Activated CD8-positive, alpha-beta memory T cell treated with anti-CD3 and anti-CD28 coated beads, Interleukin-2, amount 50 U/mL, for 24 hours (primary cell): ENCODE measurements around the gene SLC16A8.

Experiments
- DNase-seq: peaks from one replicate; pipeline ENCODE4 v3.0.0-alpha.2; 2020; ENCODE audit errors: extremely low read depth

Gene SLC16A8

DNA sequence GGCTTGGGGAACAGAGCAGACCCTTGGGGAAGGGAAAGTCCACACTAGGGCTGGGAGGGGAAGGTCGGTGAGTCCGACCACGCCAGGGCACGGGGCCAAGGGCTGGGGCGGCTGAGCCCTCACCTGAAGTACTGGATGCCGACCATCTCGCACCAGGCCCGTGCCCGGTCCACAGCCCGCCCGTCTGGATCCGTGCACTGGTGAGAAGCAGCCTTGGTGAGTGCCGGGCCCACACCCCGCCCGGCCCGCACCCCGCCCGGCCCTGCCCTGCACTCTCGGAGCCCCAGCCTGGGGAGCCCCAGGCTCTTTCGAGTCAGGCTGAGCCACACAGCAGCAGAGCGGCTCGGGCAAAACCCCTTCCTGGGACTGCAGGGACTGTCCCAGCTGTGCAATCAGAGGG is 28.4 kb upstream of the SLC16A8 start:
- DNase-seq, result no peak

DNA sequence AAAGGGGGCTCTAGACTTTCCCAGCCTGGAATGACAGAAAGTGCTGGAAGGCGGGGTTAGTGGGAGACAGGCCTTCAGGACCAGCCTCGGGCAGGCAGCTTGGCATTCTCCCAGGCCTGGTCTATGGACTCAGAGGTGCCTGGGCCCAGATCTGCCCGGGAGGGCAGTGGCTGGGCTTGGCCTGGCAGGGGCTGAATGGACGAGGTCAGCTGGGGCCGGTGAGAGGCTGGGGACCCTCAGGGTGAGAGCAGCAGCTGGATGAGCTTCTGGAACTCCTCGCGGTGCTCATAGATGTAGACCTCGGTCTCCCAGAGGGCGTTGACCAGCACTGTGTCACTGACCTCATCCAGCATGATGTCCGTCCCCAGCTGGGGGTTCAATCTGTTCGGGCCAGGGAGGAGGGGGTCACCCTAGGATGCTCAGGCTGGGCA is 28.0 kb upstream of the SLC16A8 start:
- no peak for DNase-seq

DNA sequence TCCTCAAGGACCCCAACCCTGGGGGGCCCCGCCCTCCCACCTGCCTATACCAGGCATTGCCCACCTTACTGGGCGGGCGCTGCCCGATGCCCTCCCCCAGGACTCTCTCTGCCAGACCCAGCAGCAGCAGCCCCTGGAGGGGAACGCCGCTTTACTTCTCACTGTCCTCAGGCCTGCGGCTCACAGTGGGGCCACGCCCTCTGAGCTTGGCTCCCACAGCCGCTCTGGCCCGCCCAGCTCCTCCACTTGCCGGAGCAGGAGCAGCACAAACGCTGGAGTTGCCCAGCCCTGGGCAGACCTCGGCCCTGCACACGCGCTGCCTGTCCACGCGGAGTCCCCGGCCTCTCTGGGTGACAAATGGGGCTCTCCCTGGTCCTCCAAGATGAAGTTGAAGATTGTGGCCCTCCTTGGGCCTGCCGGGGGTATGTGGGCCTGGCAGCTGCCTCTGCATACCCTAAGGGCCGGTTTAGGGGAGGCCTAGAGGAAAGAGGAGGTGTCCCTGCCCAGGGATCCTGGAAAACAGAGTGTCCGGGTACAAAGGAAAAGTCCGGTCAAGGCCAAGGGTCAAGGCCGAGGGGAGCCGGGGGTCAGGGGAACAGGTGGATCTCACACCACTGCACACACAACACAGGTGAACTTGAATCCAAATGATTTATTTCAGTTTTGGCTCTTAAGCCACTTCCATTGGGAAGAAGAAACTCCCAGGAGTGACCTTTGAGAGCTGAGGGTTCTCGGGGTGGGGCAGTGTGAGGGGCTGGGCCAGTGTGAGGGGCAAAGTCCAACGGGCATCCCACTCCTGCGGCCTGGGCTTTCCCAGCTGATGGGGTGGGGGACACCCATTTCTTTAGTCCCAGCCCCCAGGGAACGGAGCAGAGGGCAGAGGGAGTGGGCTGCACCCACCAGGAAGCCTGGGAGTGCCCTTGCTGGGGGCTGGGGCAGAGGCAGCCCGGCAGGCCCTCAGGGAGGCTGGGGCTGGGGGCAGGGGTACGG is 27.2 kb upstream of the SLC16A8 start:
- no peak for DNase-seq

DNA sequence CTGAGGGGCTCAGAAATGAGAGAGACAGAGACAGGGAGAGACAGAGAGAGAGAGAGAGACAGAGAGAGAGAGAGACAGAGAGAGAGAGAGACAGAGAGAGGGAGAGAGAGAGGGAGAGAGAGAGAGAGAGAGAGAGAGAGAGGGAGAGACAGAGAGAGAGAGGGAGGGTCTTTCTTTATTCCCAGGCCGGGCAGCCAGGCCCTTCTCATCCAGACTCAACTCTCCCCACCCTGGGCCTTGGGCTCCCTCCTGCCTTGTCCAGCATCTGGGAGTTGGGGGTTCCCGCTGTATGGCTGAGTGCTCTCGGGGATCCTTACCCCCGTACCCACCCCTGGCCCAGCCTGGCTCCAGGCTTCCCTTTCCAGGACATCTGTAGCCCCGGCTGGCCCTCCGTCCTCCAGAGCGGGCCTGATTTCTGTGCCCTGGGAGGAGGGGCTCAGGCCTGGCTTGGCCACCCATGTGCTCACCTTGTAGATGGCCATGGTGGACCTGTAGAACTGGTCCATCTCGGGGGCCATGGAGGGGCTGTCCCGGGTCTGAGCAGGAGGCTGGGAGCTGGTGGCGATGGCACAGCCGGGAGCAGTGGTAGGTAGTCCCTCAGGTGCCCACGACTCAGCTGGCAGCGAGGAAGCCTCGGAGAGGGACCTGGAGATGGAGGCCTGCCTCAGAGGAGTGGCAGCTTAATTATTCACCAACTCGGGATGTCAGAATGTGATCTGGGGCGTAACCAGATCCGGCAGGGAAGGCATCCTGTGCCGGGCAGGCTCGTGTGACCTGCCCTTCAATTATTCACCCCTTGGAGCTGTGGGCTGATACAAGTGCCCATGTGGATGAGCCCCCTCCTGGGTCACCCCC is 26.3 kb upstream of the SLC16A8 start, which contains the start of gene BAIAP2L2:
BAIAP2L2 (minus strand) TSS at position 677 of the 855 bp plus-strand sequence; CDS start at position 518, 159 bp downstream.
- DNase-seq, result no peak

DNA sequence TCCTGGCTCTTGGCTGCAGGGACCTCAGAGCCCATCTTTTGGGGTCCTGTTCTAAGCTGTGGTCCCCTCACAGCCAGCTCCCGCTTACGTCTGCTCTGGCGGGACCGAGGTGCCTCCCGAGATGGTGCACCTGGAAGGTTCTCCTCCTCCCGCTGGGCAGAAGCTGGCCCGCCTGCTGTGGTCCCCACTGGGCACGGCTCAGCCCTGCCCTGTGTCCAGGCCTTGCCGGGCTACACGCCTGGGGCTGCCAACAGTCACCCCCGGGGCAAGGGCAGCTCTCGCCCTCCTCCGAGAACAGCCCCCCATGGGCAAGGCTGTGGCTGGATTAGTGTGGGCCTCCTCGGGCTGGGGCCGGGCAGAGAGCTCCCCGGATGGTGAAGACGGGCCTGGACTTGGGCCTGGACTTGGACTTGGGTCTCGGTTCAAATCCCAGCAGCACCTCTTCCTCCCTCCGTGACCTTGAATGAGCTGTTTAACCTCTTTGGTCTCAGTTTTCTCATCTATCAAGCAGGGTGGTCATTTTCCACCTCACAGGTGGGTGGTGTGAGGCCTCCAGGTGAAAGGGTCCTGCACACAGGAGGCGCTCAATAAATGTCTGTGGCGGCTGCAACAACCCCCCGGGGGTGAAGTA is 25.5 kb upstream of the SLC16A8 start:
- no peak for DNase-seq

DNA sequence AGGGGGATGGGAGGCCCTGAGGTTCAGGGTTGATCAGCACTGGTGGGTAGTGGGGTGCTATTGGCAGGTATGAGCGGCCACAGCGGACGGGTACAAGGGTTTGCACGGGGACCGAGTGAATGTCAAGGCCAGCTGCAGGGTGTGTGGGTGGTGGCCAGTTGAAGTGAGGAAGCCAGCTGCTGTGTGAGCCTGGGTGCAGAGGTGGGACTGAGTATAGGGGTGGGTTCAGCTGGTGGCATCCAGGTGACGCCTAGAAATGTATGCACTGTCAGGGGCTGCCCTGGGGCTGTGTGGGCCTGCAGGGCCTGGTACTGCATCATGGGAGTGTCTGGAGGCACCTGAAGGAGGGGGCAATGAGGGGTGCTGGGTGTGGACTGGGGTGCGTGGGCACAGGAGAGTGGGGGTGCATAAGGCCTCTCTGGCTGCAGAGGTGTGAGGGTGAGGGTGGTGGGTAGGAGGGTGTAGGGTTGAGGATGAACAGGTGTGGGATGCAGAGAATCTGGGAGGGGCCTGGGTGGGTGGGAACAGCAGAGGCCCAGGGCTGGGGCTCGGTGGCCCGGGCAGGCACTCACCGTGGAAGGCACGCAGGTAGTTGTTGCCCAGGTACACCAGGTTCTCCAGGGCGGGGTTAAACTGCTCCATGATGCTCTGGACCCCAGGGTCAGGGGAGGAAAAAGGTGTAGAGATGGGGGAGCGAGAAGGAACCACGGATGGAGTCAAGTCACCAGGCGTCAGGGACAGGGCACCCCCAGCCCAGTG is 24.8 kb upstream of the SLC16A8 start:
- DNase-seq, result no peak

DNA sequence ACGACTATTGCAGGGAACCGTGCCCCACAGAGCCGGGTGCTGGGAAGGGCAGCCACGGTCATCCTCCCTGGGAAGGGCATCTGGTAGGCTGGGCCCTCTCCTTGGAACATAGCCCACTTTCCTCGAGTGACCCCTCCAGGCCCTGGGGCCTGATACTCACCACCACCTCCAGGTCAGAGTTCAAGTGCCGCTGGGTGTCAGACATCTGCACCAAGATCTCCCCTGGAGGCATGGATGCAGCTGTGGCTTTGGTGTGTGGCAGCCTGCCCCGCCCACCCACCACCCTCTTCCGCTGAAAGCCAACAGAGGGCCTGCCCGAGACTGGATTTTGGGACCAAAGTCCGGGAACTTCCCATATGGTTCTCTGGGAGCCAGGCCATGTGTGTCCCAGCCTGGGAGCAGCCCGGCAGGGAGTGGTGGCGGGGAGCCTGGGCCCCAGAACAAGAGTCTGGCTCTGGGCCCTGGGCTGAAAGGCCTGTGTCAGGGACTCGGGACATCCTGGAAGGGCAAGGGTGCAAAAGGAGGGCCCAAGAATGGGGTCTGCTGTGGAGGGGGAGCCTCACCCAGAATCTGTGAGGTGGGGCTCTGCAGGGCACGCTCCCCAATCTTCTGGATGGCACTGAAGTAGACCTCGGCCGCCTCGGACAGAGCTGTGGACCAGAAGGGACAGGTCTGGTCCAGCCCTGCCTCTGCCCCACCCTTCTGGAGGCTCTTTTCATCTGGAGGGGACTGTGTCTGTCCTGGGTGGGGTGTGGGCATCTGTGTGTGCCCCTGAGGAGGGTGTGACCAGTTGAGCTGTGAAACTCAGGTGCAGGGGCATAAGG is 23.9 kb upstream of the SLC16A8 start:
- no peak for DNase-seq

DNA sequence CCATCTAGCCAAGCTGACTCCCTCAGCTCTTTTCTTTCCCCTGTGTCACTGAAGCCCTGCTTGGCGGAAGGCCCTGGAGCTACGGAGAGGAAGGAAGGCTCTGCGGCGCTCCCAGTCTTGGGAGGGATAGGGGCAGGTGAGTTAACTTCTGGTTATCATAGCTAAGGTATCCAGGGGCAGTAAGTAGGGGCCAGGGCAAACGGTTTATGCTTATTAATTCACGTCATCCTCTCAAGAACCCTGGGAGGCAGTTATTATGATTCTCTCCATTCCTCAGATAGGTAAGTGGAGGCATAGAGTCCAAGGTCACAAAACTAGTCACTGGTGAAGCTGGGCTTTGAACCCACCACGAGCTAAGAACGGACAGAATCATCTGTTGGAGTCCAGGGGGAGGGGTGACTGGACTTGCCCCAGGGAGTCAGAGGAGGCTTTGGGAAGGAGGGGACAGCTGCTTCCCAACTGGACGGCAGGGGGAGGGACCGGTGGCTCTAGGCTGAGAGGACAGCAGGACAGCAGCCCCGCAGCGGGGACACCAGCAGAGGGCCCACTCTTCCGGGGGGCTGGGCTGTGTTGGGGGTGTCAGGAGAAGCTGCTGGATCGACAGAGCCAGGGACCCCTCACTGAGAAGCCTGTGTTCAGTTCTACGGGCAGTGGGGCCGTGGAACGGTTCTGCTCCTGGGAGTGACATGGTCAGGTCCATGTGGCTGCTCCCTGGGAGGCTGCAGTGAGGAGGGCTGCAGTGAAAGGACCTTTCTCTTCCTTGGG is 23.0 kb upstream of the SLC16A8 start:
- DNase-seq, result no peak

DNA sequence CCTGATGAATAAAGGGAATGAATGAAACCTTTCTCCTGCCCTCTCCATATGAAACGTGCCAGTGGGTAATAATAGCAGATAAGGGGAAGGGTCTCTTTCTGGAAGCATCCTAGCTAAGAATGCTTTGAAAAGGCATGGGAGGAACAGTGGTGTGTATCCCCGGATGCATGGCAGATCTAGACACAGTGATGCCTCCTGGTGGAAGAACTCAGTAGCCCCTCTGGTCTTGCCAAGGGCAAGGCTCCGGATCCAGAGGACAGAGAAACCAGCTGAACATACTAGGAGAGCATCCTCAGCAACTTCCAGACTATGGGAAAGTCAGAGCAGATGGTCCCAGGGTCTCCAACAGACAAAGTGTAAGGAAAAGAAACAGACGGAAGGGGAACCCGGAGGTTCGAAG is 20.1 kb upstream of the SLC16A8 start:
- no peak for DNase-seq

DNA sequence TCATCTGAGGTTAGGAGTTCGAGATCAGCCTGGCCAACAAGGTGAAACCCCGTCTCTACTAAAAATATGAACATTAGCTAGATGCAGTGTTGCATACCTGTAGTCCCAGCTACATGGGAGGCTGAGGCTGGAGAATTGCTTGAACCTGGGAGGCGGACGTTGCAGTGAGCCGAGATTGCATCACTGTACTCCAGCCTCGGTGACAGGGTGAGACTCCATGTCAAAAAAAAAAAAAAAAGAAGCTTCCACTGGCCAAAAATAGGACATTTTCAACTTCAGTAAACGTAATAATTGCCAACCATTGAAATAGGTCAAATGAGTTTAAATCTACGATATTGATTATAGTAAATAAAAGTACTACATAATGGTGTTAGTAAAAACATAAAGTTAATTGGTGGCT is 19.7 kb upstream of the SLC16A8 start:
- DNase-seq, result no peak

DNA sequence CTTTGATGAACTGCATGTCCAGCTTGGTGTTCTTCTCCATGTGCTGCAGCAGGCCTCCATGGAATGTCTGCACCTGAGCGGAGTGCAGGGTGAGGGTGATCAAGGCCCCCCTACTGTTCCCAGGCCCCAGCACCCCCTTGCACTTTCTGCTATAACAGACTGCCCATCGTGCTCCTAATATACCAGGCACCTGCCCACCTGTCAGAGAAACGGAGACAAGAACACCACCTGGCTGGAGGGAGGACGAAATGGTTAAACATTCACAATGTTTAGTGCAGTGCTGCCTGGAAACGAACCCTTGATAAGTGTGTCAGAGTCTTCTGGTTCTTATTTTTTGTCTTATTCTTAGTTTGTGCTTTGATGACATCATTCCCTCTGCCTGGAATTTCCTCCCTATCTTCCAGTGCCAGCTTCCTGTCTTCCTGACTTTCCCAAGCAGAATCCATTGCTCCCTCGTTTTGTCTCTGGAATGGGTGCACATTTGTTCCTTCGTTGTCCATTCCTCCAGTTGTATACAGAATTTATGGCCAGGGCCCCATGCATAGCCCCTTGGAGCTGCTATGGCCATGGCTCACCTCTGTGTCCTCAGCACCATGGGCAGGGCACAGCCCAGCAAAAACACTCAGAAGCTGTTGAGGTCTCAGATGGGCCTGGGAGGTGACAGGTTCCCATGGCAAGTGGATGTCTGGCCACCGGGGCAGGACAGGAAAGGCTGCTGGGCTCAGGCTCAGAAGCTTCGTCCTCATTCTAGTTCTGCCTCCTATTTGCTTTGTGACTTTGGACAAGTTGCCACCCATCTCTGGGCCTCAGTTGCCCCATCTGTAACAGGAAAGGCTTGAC is 14.6 kb upstream of the SLC16A8 start:
- no peak for DNase-seq

DNA sequence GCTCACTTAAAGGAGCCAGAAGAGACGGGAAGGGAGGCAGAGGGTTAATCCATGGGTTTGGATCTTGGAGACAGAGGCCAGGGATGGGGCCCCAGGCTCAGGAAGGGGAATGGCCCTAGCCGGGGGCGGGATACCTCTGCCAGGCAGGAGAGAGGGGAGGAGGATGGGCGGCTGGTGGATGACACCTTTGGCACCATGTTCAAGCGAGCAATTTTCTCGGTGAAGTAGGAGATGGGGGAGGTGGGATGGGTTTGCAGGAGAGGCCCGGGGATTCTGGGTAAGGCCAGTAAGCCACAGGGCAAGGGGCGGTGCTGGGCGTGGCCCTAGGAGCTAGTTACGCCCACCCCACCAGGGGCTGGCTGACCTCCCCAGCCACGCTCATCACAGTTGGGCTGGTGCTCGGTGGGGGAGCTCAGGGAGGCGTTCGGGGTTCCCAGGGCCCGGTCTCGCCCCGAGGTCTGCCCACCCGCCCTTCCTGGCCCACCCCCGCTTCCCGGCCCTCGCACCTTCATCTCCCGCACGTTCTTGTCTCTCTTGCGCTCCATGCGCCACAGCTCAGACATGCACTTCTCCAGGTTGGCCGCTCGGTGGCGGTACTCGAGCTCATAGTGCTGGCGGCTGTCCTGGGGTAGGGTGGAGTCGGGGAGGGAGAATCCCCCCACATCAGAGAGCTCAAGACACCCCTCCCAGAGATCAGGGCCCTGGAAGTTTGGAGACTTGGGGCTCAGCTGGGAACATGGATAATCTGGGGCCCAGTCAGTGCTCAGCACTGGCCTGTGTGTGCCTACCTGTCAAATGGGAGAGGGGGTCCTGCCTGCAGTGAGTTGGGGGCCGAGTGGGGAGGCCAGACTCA is 13.8 kb upstream of the SLC16A8 start:
- no peak for DNase-seq

DNA sequence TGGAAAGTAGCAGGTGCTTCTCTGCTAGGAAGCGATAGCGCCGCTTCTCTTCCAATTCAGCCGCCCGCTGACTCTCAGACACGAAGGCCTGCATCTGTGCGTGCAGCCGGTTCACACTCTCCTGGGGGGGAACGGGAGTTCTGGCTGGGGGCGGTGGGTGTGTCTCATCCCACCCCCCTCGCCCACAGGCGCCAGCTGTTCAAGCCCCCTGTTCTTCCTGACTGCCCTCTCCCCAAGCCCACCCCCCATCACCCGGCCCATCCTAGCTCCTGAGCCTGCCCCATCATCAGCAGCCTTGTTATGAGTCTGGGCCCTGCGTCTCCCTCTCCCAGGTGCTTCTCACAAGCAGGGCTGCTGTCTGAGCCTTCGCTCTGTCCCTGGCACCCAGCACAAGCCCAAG is 13.1 kb upstream of the SLC16A8 start:
- DNase-seq, result no peak

DNA sequence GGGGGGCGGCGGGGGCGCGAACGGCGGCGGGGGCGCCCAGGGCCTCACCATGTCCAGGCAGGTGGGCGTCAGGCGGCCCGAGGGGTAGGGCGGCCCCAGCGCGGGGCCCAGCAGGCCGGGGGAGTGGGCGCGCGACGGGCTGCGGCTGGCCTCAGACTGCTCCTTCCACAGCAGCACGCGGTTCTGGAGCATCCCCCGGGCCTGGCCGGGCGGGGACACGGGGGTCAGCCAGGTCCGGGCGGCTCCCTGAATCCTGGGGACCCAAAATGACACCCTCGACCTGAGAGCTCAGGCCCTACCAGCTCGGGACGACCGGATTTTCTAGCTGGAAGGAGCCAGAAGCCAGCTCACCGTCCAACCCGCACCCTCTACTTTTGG is 5.5 kb upstream of the SLC16A8 start:
- no peak for DNase-seq

DNA sequence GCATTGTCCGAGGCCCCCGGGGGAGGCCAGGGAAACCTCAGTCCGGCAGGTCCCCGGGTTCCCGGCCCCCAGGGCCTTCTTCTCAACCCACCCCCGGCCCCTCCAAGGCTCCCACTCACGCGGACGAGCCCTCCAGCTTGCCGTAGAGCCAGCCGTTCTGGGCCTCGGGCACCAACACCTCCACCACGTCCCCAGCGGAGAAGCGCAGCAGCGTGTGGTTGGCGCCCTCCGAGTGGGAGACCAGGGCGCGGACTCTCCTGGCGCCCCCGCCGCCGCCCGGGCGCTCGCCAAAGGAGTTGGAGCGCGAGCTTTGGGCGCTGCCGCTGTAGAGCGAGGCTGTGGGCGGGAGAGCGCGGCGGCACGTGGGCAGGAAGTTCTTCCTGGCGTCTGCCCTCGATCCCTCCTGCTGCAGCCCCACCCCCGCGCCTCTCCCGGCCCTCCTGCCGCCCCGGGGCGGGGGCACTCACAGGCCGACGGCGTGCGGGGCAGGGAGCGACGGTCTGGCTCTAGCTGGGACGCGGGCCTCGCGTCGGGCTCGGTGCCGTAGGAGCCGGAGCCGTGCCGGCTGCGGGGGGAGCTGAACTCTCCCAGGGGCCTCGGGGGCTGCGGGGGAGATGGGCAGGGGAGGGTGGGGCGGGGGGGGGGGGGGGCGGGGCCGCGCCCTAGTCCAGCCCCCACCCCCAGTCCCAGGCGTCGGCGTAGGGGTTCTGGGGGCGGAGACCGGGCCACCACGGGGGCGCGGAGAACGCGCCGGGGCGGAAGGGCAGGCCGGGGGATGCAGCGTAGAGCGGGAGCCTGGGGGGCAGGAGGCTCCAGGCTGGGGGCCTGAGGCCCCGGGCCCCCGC is 4.9 kb upstream of the SLC16A8 start:
- no peak for DNase-seq

DNA sequence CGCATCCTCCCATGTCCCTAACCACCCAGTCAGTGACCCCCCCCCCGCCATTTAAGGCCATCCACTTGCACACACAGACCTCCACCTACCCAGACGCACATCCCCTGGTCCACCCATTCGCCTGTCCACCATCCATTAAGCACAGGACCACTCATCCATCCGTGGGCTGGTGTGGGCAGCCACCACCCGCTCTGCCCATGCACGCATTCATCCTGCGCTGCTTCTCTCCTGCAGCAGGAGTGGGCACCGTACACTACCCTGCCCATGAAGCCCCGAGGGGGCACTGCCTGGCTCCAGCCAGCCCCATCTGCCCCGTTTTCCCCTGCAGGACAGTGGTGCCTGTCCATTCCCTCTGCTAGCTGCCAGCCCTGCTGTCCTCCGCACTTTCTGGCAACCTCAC is 3.9 kb upstream of the SLC16A8 start:
- DNase-seq, result no peak

DNA sequence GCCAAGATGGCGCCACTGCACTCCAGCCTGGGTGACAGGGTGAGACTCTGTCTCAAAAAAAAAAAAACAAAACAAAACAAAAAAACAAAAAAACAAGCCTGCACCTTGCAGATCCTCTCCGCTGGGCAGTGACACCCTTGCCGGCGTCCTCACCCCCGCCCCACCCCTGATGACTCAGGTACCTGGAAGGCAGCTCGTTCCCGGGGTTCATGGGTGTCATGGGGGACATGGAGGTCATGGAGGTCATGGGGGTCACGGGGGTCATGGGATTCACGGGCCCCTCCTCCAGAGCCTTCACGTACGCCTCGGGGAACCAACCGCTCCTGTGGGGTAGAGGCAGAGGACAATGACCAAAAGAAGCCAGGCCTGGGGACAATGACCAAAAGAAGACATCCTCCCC is 3.0 kb upstream of the SLC16A8 start:
- no peak for DNase-seq
